Fibroblast of villous mesenchyme (primary cell): ENCODE measurements around the gene PRKAR2B. TPM values are rescaled to one million over a fixed set of nuclear protein-coding genes. Genes with fewer than 3 reads are reported as not detected.

ENCODE experiments used
- DNase-seq: peaks from one replicate; pipeline ENCODE4 v3.0.0-alpha.2; 2010; ENCODE audit warnings: low read depth
- H3K4me3 ChIP-seq: 2 replicates; pipeline ENCODE4 v1.5.1; 2011; ENCODE audit warnings: low read depth, mild to moderate bottlenecking, low read length
- total RNA-seq: library from RNA; depleted of rRNA; stranded (reverse); fragments of >200 nt; gene quantifications from 2 replicates; pipeline ENCODE4 v1.2.3, GENCODE V29; 2012
- TF ChIP-seq, protein P1 (sequence below): IDR thresholded peaks from 2 replicates; pipeline ENCODE4 v1.5.1; 2012; ENCODE audit warnings: low read depth, mild to moderate bottlenecking, low read length; ENCODE audit not compliant: insufficient read depth

The PRKAR2B gene
- total RNA-seq, 1 donor, result 3.9 TPM

GRCh38 chr7:107068156-107068555, 23.7 kb downstream of the PRKAR2B start:
- H3K4me3 ChIP-seq, result no peak overlapping the region
- DNase-seq, result no peak
- TF ChIP-seq, protein P1, sequence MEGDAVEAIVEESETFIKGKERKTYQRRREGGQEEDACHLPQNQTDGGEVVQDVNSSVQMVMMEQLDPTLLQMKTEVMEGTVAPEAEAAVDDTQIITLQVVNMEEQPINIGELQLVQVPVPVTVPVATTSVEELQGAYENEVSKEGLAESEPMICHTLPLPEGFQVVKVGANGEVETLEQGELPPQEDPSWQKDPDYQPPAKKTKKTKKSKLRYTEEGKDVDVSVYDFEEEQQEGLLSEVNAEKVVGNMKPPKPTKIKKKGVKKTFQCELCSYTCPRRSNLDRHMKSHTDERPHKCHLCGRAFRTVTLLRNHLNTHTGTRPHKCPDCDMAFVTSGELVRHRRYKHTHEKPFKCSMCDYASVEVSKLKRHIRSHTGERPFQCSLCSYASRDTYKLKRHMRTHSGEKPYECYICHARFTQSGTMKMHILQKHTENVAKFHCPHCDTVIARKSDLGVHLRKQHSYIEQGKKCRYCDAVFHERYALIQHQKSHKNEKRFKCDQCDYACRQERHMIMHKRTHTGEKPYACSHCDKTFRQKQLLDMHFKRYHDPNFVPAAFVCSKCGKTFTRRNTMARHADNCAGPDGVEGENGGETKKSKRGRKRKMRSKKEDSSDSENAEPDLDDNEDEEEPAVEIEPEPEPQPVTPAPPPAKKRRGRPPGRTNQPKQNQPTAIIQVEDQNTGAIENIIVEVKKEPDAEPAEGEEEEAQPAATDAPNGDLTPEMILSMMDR, result no peak

DNA sequence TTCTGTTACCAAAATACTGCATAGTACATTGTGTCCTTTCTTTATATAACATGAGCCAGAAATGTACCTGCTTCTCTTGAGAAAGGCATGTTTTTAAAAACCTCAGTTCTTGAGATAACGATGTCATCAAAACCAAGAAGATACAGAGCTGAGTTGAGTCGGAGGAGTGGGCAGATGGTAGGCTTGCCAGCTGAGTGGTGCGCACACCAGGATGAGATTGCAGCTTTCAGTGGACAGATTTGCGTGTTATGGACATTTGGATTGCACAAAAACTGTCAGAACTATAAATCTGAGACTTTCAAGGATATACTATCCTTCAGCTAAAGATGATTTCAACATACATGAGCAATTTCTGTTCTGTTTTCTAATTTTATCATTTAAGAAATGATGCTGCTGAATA, 25.0 kb downstream of the PRKAR2B start:
- TF ChIP-seq, protein P1, result no peak
- no peak overlapping the region for H3K4me3 ChIP-seq
- DNase-seq, result peak; percentile 69

GRCh38 chr7:107070710-107071109, 26.2 kb downstream of the PRKAR2B start:
- TF ChIP-seq, protein P1, result no peak
- H3K4me3 ChIP-seq, result no peak overlapping the region
- no peak for DNase-seq

- TF ChIP-seq, protein P1, result no peak
- DNase-seq, result no peak
- H3K4me3 ChIP-seq, result no peak overlapping the region
These were observed 26.6 kb downstream of the PRKAR2B start for GRCh38 chr7:107071129-107071528.

- no peak overlapping the region for H3K4me3 ChIP-seq
- TF ChIP-seq, protein P1, result no peak
These were observed 27.6 kb downstream of the PRKAR2B start for GRCh38 chr7:107072133-107072532.

GRCh38 chr7:107075863-107076574, 31.5 kb downstream of the PRKAR2B start:
- TF ChIP-seq, protein P1, result no peak
- no peak overlapping the region for H3K4me3 ChIP-seq
- no peak for DNase-seq

More at GRCh38 chr7:107072133-107072532, 27.6 kb downstream of the PRKAR2B start:
- no peak for DNase-seq
